Thoracic aorta (tissue), 2 donors: Measurements from ENCODE around the gene OGDH. TPM values are rescaled to one million over a fixed set of nuclear protein-coding genes. Genes with fewer than 3 reads are reported as not detected.

ENCODE experiments used
- ATAC-seq: fragments of 150-250 bp; one replicate; pipeline ENCODE4 v1.8.0; 2017; ENCODE audit warnings: low read depth; ENCODE audit not compliant: insufficient number of reproducible peaks, low FRiP score
- DNase-seq: peaks from one replicate; pipeline ENCODE4 v3.0.0-alpha.2; 2020; ENCODE audit warnings: low spot score
- H3K27ac ChIP-seq, 2 donors: fragments of 200-600 bp; sonication (generic); 1 replicate in 1 of 2; 2 replicates in 1 of 2; pipeline ENCODE4 v1.5.1; 2016; ENCODE audit warnings: mild to moderate bottlenecking in 2 of 2, moderate library complexity in 2 of 2
- H3K27me3 ChIP-seq: fragments of 200-600 bp; sonication (generic); replicated peaks from 2 replicates; pipeline ENCODE4 v1.6.0; 2016; ENCODE audit warnings: mild to moderate bottlenecking; ENCODE audit not compliant: insufficient read depth
- H3K36me3 ChIP-seq: fragments of 200-600 bp; sonication (generic); one replicate; pipeline ENCODE4 v1.5.1; 2016
- H3K4me1 ChIP-seq, 2 donors: fragments of 200-600 bp; sonication (generic); 1 replicate in 1 of 2; 2 replicates in 1 of 2; pipeline versions ENCODE4 v1.5.1 to v1.6.0; 2016; ENCODE audit warnings: low read depth in 2 of 2, mild to moderate bottlenecking in 1 of 2; ENCODE audit not compliant: control insufficient read depth in 1 of 2
- H3K4me3 ChIP-seq: fragments of 200-600 bp; sonication (generic); 2 replicates; pipeline ENCODE4 v1.5.1; 2016; ENCODE audit warnings: mild to moderate bottlenecking
- H3K9me3 ChIP-seq: fragments of 200-600 bp; sonication (generic); 2 replicates; pipeline ENCODE4 v1.5.1; 2016
- total RNA-seq, 2 donors: library from RNA; depleted of rRNA; stranded (reverse); fragments of >200 nt; gene quantifications; one replicate each; pipeline versions ENCODE4 v1.1.0 to v1.2.3, GENCODE V29; 2016
- TF ChIP-seq, protein P1 (sequence below): fragments of 200-600 bp; sonication (generic); IDR thresholded peaks from one replicate; pipeline ENCODE4 v1.5.1; 2019; ENCODE audit warnings: antibody characterized with exemption

The OGDH gene
- total RNA-seq, 2 donors from 2014 or later = 80.8 to 99.2 TPM

DNA sequence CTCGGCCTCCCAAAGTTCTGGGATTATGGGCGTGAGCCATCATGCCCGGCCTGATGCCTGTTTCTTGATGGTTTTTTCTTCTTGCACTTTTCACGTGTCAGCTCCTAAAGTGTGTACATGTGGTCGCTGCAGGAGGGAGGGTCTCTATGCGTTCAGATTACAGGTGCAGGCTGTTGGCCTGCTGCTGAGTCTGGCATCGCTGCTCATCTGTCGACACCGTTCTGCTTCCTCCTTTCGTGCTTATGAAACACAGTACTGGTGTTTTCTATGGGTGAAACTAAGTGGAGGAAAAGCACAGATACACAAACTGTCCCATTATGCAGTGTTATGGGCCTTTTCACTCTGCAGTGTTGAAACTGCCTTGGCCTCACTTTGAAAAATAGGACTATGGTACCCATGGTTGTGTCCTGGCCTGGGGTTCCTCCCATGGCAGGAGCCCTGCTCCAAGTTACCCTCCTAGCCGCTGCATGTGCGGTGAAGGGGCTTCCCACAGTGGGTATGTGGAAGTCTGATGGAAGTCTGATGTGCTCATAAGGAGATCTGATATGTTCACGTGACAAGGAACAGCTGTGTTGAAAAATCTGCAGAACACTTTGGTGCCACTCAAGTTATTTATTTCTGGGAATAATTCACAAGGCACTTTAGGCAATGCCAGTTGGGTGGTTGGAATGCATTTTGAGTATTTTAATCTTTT, 23.5 kb downstream of the OGDH start:
- H3K9me3 ChIP-seq = no peaks in the 10 kb centered on the region
- H3K27me3 ChIP-seq = no peaks in the 10 kb centered on the region
- H3K27ac ChIP-seq = no peak overlapping the region
- no peak for DNase-seq
- peaks cover 30 to 43% of the 10 kb centered on the region in 2 donors for H3K4me1 ChIP-seq
- H3K4me3 ChIP-seq = no peak overlapping the region
- TF ChIP-seq, protein P1, sequence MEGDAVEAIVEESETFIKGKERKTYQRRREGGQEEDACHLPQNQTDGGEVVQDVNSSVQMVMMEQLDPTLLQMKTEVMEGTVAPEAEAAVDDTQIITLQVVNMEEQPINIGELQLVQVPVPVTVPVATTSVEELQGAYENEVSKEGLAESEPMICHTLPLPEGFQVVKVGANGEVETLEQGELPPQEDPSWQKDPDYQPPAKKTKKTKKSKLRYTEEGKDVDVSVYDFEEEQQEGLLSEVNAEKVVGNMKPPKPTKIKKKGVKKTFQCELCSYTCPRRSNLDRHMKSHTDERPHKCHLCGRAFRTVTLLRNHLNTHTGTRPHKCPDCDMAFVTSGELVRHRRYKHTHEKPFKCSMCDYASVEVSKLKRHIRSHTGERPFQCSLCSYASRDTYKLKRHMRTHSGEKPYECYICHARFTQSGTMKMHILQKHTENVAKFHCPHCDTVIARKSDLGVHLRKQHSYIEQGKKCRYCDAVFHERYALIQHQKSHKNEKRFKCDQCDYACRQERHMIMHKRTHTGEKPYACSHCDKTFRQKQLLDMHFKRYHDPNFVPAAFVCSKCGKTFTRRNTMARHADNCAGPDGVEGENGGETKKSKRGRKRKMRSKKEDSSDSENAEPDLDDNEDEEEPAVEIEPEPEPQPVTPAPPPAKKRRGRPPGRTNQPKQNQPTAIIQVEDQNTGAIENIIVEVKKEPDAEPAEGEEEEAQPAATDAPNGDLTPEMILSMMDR = no peak
- no peak for ATAC-seq
- peaks cover 17% of the 10 kb centered on the region for H3K36me3 ChIP-seq

DNA sequence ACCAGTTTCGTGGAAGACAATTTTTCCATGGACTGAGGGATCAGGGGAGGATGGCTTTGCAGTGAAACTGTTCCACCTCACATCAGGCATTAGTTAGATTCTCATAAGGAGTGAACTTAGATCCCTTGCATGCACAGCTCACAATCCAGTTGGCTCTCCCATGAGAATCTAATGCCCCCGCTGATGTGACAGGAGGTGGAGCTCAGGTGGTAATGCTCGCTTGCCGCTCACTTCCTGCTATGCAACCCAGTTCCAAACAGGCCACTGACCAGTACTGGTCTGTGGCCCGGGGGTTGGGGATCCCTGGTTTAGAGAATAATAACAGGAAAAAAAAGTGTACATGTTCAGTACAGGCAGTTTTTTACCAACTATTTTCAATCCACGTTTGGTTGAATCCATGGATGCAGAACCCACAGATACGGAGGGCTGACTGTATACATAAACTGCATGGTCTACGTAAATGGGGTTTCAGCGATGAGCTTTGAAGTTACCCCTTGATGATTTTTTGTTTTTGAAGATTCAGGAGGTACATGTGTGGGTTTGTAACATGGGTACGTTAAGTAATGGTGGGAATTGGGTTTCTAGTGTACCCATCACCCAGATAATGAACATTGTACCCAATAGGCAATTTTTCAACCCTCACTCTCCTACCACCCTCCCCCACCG, 24.5 kb downstream of the OGDH start:
- Histone ChIP-seq H3K27ac (peak overlapping the region in 1 of 2 donors; percentile 84), H3K36me3 (peaks cover 9% of the 10 kb centered on the region), H3K4me3 (no peak overlapping the region), H3K4me1 (peaks cover 35 to 47% of the 10 kb centered on the region in 2 donors), H3K27me3 (no peaks in the 10 kb centered on the region), H3K9me3 (no peaks in the 10 kb centered on the region)
- no peak for DNase-seq
- TF ChIP-seq, protein P1 = no peak
- no peak for ATAC-seq

DNA sequence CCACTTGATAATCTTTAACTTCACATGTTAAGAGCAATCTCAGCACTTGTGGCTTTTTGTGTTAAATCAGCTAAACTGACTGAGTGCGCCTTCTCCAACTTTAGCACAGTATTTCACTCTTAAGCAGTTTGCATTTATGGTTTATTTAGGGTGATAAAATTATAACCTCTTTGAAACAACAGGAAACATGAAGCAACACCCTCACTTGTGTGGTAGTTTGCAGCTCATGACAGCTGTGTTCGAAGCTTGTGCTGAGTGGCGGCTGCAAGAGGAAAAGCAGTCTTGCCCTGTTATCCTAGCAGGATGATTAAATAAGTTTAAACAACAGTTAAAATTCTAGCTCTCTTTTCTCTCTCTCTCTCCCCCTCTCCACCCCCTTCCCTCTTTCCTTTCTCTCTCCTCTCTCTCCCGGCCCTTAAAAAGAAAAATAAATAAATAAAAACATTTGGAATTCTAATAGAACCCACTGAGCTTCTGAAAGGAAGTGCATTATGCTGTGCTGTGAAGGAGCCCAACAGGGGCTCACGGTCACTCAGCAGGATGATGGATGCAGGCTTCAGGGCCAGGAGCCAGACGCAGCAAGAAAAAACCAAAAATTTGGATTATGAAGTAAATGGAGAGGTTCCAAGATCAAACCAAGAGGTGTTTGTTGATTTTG, 25.2 kb downstream of the OGDH start:
- H3K27ac ChIP-seq = peak overlapping the region; percentile 82 to 84

DNA sequence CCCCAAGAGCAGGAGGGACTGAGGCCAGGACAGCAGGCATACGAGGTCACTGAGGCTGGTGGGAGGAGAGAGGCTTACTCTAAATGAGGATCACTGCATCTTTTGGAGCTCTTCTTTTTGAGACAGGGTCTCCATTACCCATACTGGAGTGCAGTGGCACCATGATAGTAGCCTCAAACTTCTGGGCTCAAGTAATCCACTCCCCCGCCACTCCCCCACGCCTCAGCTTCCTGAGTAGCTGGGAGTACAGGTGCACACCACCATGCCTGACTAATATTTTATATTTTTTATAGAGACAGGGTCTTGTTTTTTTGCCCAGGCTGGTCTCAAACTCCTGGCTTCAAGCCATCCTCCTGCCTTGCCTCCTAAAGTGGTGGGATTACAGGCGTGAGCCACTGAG, 25.8 kb downstream of the OGDH start:
- TF ChIP-seq, protein P1 = no peak
- Histone ChIP-seq H3K36me3 (peaks cover 5% of the 10 kb centered on the region), H3K4me3 (no peak overlapping the region), H3K9me3 (no peaks in the 10 kb centered on the region), H3K27ac (peak overlapping the region; percentile 82 to 84), H3K27me3 (no peaks in the 10 kb centered on the region), H3K4me1 (peaks cover 35 to 47% of the 10 kb centered on the region in 2 donors)
- no peak for ATAC-seq
- no peak for DNase-seq

More for the DNA sequence above, 25.2 kb downstream of the OGDH start:
- Histone ChIP-seq H3K4me1 (peaks cover 35 to 47% of the 10 kb centered on the region in 2 donors), H3K27me3 (no peaks in the 10 kb centered on the region), H3K9me3 (no peaks in the 10 kb centered on the region), H3K4me3 (no peak overlapping the region), H3K36me3 (peaks cover 9% of the 10 kb centered on the region)
- no peak for DNase-seq
- TF ChIP-seq, protein P1 = no peak
- ATAC-seq = no peak
